Uterus (tissue), 4 donors: ENCODE measurements around the gene AUTS2. TPM values are rescaled to one million over a fixed set of nuclear protein-coding genes. Genes with fewer than 3 reads are reported as not detected.

Source experiments
- DNase-seq, 2 donors: peaks; one replicate each; pipeline ENCODE4 v3.0.0-alpha.2; 2019 to 2020
- H3K27ac ChIP-seq, 2 donors: fragments of 200-600 bp; sonication (generic); 1 replicate in 1 of 2; 2 replicates in 1 of 2; pipeline ENCODE4 v1.5.1; 2016 to 2018
- H3K27me3 ChIP-seq, 2 donors: fragments of 200-600 bp; sonication (generic); one replicate each; pipeline ENCODE4 v1.5.1; 2018 to 2019; ENCODE audit warnings: control low read depth in 1 of 2
- H3K36me3 ChIP-seq, 2 donors: fragments of 200-600 bp; sonication (generic); one replicate each; pipeline ENCODE4 v1.5.1; 2019; ENCODE audit warnings: control low read depth in 1 of 2
- H3K4me1 ChIP-seq, 2 donors: fragments of 200-600 bp; sonication (generic); one replicate each; pipeline ENCODE4 v1.5.1; 2018 to 2019; ENCODE audit warnings: control low read depth in 1 of 2
- H3K4me3 ChIP-seq, 2 donors: fragments of 200-600 bp; sonication (generic); 1 replicate in 1 of 2; 2 replicates in 1 of 2; pipeline ENCODE4 v1.5.1; 2018 to 2019; ENCODE audit warnings: mild to moderate bottlenecking in 1 of 2
- H3K9me3 ChIP-seq, 2 donors: fragments of 200-600 bp; sonication (generic); one replicate each; pipeline ENCODE4 v1.5.1; 2019; ENCODE audit warnings: control low read depth in 1 of 2
- POLR2A ChIP-seq, 2 donors: fragments of 450-650 bp; IDR thresholded peaks; one replicate each; pipeline ENCODE4 v1.6.1; 2016; ENCODE audit warnings: antibody characterized with exemption in 2 of 2, mild to moderate bottlenecking in 1 of 2, moderate library complexity in 1 of 2
- intact Hi-C: fragments of 100-400 bp; cut with DNase I; formaldehyde crosslinking; loops from one replicate; pipeline ENCODE4 v1.15.1; 2023; ENCODE audit warnings: low total_unique reads
- total RNA-seq, 4 donors: library from RNA; depleted of rRNA in 3 of 4; stranded (reverse); fragments of >200 nt in 3 of 4; gene quantifications; one replicate each; pipeline versions ENCODE4 v1.1.0 to v1.2.4, GENCODE V29; 2014 to 2023
- TF ChIP-seq, protein P1 (sequence below), 4 experiments: fragments of 200-600 bp in 2 of 4; fragments of 450-650 bp in 2 of 4; sonication (generic) in 2 of 4; IDR thresholded peaks; one replicate each; pipeline ENCODE4 v1.5.1; 2016 to 2019; ENCODE audit warnings: antibody characterized with exemption in 4 of 4, mild to moderate bottlenecking in 2 of 4, moderate library complexity in 1 of 4
- donor health status: DM: yes; HTN: yes; CAD: no.

The AUTS2 gene
- total RNA-seq, 4 donors from 2014 or later = 10.5 to 58.2 (median 30.0) TPM

DNA sequence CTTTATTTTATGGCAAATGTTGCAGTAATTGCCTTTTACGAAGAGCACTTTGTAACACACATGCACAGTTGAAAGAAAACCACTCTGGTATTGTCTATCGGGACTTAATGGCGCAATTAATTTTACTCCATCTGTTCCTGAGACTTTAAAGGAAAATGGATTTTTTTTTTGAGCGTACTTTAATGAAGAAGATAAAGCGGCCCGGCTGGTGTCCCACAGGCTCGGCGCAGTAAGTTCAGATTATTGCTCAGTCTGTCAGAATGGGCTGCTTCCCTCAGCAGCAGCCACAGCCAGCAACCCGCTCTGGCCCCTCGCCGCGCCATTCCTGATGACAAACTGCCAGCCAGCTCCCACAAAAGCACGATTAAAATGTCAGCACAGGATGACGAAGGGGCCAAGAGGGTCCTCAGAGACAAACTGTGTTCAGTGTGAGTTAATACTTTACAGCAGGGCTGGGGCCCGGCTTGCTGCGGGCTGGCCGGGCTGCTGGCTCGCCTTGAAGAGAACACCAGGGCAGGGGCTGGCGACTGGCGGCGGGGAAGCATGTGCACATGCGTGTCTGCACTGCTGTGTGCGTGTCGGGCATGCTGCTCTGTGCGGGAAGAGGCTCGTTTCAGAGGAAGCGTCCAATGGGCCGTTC lies 1032.7 kb downstream of the AUTS2 start:
- H3K36me3 ChIP-seq = no peaks in the 10 kb centered on the region
- intact Hi-C loops = no loop called here
- no peak overlapping the region for H3K4me3 ChIP-seq
- peak in 1 of 2 donors; percentile 53 for DNase-seq
- H3K4me1 ChIP-seq = no peaks in the 10 kb centered on the region
- no peaks in the 10 kb centered on the region for H3K27me3 ChIP-seq
- TF ChIP-seq, protein P1, sequence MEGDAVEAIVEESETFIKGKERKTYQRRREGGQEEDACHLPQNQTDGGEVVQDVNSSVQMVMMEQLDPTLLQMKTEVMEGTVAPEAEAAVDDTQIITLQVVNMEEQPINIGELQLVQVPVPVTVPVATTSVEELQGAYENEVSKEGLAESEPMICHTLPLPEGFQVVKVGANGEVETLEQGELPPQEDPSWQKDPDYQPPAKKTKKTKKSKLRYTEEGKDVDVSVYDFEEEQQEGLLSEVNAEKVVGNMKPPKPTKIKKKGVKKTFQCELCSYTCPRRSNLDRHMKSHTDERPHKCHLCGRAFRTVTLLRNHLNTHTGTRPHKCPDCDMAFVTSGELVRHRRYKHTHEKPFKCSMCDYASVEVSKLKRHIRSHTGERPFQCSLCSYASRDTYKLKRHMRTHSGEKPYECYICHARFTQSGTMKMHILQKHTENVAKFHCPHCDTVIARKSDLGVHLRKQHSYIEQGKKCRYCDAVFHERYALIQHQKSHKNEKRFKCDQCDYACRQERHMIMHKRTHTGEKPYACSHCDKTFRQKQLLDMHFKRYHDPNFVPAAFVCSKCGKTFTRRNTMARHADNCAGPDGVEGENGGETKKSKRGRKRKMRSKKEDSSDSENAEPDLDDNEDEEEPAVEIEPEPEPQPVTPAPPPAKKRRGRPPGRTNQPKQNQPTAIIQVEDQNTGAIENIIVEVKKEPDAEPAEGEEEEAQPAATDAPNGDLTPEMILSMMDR (IDR thresholded peaks at IDR 0.05) = no peak
- no peak overlapping the region for H3K27ac ChIP-seq
- H3K9me3 ChIP-seq = no peaks in the 10 kb centered on the region

DNA sequence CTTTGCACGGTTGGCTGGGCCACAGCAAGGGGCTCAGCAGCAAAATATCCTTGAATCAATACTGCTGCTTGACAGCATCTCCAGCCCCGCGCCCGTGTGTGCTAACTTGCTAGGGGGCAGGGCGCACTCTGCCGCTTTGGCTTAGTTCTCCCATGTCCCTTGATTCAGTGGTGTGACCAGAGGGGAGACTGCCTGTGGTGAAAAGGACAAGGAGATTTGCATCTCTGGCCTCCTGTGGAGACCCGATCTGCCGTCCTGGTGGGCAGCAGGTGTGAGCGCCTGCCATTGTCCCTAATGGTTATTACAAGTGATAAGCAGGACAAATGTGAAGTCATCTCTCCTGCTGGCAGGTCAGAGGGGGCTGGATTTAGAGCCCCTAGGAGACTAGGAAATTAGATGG lies 1033.4 kb downstream of the AUTS2 start:
- intact Hi-C loops = no loop called here
- TF ChIP-seq POLR2A (IDR thresholded peaks at IDR 0.05) = no peak
- TF ChIP-seq, protein P1 (IDR thresholded peaks at IDR 0.05) = no peak
- no peak overlapping the region for H3K27ac ChIP-seq
- DNase-seq = no peak
- H3K4me3 ChIP-seq = no peak overlapping the region
- H3K9me3 ChIP-seq = no peaks in the 10 kb centered on the region
- no peaks in the 10 kb centered on the region for H3K36me3 ChIP-seq
- no peaks in the 10 kb centered on the region for H3K4me1 ChIP-seq
- H3K27me3 ChIP-seq = no peaks in the 10 kb centered on the region

DNA sequence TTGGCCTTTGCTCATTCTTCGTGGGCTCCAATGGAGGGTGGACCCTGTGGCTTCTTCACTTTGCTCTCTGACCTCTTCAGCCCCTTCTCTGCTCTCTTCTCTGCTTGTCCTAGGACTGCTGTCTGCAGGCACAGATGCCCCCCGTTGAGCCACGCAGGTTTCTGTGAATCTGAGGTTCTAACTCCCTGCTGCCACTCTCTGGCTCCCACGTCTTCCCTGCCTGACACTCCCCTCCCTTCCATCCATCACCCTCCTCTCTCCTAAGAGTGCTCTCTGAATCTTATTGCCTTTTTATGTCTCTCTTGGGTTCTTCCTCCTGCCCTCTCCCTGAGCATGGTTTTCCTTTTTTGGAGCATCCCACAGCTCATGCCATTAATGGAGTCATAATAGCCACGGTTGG lies 1034.1 kb downstream of the AUTS2 start:
- no peaks in the 10 kb centered on the region for H3K36me3 ChIP-seq
- no peak overlapping the region for H3K27ac ChIP-seq
- intact Hi-C loops = no loop called here
- no peak for DNase-seq
- no peak overlapping the region for H3K4me3 ChIP-seq
- H3K27me3 ChIP-seq = no peaks in the 10 kb centered on the region
- no peaks in the 10 kb centered on the region for H3K4me1 ChIP-seq
- H3K9me3 ChIP-seq = no peaks in the 10 kb centered on the region
- no peak for TF ChIP-seq POLR2A (IDR thresholded peaks at IDR 0.05)
- TF ChIP-seq, protein P1 (IDR thresholded peaks at IDR 0.05) = no peak

DNA sequence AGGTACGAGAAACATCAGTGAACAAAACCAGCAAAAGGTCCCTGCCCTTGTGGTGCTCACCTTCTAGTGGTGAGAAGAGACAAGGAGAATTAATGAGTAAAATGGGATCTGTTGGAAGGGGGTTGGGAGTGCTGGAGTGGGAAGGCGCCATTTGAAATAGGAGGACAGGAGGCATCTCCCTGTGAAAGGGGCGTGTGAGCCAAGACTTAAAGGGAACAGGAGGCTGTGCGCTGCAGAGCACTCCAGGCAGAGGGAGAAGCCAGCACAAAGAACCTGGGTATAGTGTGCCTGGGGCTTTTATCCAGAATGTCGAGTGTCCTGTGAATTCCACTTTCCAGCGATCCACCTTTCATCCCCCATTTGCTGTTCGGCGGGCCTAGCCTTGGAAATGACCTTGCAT lies 1035.8 kb downstream of the AUTS2 start:
- Histone ChIP-seq H3K4me3 (no peak overlapping the region), H3K4me1 (no peaks in the 10 kb centered on the region), H3K9me3 (no peaks in the 10 kb centered on the region), H3K27ac (no peak overlapping the region), H3K36me3 (no peaks in the 10 kb centered on the region), H3K27me3 (no peaks in the 10 kb centered on the region)
- intact Hi-C loops = no loop called here
- DNase-seq = no peak
- no peak for TF ChIP-seq POLR2A (IDR thresholded peaks at IDR 0.05)
- TF ChIP-seq, protein P1 (IDR thresholded peaks at IDR 0.05) = no peak

DNA sequence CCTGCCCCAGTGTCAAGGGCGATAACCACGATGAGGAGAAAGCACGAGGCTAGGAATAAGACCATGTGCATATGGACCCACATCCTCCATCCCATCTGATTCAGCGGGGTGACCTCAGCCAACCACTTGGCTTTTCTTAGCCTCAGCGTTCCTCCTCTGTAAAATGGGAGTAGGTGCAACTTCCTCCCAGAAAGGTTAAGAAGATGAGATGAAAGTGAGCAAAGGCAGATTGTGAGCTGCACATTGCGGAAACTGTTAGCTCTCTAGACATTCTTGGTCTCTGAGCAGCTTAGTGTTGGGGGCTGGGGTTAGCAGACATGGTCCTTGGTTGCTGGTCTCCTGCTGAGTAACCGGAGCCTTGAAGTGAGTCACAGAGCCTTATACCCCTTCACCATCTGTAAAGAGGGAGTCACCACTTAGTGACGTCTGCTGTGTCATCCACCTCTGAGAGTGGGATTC lies 1036.4 kb downstream of the AUTS2 start:
- no peaks in the 10 kb centered on the region for H3K4me1 ChIP-seq
- no peaks in the 10 kb centered on the region for H3K27me3 ChIP-seq
- H3K36me3 ChIP-seq = no peaks in the 10 kb centered on the region
- H3K27ac ChIP-seq = no peak overlapping the region
- intact Hi-C loops = no loop called here
- TF ChIP-seq, protein P1 (IDR thresholded peaks at IDR 0.05) = no peak
- TF ChIP-seq POLR2A (IDR thresholded peaks at IDR 0.05) = no peak
- DNase-seq = no peak
- H3K9me3 ChIP-seq = no peaks in the 10 kb centered on the region
- no peak overlapping the region for H3K4me3 ChIP-seq
